HG02798 (cell line): ENCODE measurements around the gene TGM2.

Source experiments
- ATAC-seq: cut with Tn5 transposase; IDR thresholded peaks from one replicate; pipeline ENCODE4 v1.9.1; 2021; ENCODE audit warnings: mild to moderate bottlenecking; ENCODE audit not compliant: unreplicated experiment, poor library complexity

The TGM2 gene

GRCh38 chr20:38162878-38163875, 1.9 kb downstream of the TGM2 start:
- no peak for ATAC-seq

- ATAC-seq: no peak
Measured at GRCh38 chr20:38162149-38162548, 2.9 kb downstream of the TGM2 start.

DNA sequence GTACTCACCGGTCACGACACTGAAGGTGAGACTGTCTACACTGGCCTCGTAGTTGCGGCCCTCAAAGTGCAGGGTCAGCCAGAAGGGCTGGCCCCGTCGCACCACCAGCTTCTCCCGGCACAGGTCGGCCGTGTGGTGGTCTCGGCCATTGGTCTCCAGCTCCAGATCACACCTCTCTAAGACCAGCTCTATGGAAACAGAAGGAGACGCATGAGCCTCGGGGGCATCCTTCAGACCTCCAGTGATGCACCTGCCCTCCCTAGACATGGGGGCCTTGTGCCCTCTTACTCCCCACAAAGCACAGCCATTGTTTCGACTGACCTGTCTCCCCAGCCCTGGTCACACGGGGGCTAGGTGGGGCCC, 3.7 kb downstream of the TGM2 start:
- no peak for ATAC-seq

DNA sequence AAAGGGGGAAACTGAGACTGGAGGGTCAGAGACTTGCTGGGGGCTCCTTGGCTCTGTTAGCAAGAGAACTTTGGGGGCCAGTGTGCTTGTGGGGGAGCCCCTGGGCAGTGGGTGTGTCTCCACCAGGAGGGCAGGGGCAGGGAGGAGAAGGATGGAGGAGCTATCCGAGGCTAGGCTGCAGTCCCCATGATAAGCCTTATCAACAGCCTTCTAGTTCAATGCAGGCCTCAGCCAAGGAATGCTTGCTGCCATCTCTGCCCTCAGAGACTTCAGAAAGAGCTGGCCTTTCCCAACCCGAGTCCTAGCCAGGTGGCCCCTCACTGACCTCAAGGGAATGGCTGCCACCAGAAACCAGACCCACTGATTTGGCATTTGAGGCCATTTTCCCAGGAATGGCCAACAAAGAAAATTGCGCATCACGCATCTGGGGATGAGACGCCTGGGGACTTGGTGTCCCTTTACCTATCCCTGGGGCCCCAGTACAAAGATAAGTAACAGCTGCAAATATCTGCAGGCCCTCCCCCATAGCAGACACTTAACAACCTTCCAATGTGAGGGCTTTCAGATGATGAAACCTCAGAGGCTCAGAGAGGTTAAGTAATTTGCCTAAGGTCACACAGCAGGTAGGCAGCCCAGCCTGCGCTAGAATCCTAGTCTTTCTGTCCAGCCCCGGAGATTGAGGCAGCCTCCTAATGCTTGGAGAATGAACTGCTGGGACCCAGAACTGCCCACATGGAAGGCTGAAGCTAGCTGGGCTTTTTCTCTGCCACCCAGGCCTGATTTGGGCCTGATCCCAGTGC, 4.9 kb downstream of the TGM2 start:
- ATAC-seq: no peak

DNA sequence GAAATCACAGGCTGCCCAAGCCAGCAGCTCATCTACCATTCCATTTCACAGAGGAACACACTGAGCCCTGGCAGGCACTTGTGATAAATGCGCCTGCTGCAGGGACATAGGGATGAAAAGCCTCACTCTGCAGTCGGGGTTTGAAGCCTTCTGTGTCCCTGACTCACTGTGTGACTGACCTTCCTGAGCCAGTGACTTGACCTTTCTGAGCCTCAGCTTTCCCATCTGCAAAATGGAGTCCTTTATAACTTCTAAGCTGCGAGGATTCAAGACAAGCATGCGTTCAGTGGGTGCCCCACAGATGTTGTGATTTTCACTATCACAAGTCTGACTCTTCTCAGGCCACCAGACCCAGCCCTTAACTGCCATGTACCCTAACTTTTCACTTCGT, 5.5 kb downstream of the TGM2 start:
- ATAC-seq: no peak

DNA sequence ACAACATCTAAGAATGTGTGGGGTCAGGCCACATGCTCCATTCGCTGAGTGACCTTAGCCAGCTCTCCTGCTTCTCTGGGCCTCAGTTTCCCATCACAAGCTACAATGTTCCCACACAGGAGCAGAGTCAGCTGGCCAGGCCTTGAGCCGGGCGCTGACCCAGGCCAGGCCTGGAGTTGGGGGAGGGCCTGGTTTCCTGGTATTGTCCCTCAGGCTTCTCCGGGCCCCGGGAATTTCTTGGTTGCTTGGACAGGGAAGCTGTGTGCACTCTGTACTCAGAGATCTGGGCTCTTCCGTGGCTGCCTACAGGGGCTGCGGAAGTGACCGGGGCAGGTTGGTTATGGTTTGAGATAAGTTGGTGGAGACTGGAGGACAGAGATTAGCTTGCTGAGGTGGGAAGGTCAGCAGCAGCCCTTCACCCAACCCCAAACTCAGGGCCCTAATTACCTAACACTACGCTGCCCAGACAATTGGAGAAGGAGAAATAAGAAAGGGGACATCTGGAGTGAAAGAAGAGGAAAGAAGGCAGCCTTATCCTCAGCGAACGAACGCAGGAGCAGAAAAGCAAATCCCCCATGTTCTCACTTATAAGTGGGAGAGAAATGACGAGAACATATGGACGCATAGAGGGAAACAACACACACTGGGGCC, 6.2 kb downstream of the TGM2 start:
- no peak for ATAC-seq

- no peak for ATAC-seq
Measured at GRCh38 chr20:38157635-38158495, 7.2 kb downstream of the TGM2 start.

DNA sequence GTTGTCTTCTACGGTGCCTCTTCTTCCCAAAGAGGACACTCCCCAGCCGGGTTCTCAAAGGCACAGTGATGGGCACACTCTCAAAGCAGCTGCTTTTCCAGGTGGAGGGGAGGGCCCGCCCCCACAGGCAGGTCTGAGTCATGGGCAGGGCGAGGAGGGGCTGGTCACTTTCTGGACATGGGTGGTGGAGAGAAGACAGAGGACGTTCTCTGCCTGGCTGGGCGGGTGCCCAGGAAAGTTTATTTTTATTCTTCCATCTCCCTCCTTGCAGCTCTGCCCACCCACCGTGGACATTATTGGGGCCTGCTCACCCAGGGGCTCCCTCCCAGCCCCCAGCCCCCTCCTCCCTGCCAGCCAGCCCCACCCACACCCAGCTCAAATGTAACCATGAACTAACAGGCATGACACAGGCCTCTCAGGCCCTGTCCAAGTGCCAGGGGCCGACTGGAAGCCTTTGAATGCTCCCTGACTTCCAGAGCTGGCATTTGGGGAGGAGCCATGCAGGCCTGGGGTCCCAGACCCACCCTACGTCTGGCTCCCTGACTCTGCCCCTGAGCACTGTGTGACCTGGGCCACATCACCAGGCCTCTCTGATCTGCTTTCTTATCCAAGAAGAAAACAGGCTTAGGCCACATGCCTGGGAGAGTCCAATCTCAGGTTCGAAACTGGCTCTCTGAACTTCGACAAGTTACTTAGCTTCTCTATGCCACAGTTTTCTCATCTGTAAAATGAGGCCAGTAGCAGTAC, 8.0 kb downstream of the TGM2 start:
- no peak for ATAC-seq

- no peak for ATAC-seq
Measured at GRCh38 chr20:38156280-38156679, 8.8 kb downstream of the TGM2 start.

DNA sequence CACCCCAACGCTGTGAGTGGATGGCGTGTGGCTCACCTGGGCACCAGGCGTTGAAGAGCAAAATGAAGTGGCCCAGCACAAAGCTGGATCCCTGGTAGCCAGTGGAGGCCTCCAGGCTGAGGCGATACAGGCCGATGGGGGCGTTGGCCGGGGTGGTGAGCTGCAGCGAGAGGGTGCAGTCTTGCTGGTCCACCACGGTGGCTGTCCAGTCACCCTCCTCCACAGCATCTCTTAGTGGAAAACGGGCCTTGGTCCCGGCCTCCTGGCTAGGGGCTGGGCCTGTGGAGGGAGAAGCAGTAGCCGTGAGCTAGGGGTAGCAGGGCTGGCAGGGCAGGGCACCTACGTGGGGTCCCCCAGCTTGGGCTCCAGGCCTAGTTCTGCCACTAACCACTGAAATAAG, 9.3 kb downstream of the TGM2 start:
- ATAC-seq: no peak

DNA sequence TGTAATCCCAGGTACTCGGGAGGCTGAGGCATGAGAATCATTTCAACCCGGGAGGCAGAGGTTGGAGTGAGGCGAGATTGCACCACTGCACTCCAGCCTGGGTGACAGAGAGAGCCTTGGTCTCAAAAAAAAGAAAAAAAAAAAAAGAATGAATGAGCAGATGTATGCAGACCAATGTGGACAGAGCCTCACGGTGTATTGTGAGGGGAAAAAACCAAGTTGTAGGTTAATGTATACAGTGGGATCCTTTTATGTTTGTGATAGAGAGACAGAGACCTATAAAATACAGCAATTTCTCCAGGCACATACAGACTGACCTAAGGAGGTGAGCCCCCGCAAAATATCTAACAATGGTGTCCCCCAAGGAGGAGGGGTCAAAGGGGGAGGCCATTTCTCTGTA, 11.7 kb downstream of the TGM2 start:
- ATAC-seq: no peak

- ATAC-seq: no peak
Measured at GRCh38 chr20:38152621-38153221, 12.3 kb downstream of the TGM2 start.

- no peak for ATAC-seq
Measured at GRCh38 chr20:38152175-38152620, 12.9 kb downstream of the TGM2 start.

DNA sequence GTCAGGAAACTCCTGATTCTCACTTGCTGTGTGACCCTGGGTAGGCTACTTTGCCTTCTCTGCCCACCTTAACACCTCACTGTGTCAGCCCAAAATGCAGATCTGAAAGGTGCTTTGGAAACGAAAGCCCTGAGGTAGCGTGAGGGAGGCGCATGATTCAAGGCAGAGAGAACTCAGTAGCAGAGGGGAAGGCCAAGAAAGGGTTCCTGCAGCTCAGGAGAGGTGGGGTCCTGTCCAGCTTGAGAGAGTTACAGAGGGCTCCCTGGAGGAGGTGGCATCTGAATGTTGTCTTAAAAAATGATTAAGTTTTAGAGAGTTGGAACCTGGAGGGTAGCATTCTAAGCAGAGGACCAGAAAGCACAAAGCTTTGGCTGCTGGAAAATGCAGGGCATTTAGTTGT, 13.6 kb downstream of the TGM2 start:
- no peak for ATAC-seq

GRCh38 chr20:38150335-38151170, 14.5 kb downstream of the TGM2 start:
- ATAC-seq: no peak

- no peak for ATAC-seq
Measured at GRCh38 chr20:38148328-38149102, 16.6 kb downstream of the TGM2 start.

DNA sequence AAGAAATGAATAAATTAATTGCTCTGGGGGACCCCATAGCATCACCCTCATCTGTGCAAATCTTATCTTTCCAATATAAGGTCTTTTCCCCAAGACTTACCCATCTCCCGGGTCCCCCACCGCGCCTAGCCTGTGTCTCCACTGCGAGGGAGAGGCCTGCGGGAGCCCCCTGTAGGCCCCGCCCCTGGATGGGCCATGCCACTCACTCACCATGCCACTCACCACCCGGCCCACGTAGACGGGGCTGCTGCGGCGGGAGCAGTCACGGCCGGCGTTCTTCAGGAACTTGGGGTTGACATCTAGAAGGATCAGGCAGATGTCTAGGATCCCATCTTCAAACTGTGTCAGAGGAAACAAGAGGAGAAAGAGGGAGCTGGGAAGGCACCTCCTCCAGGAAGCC, 17.3 kb downstream of the TGM2 start:
- ATAC-seq: no peak
